ENCODE data around the gene VAPA. TPM values are rescaled to one million over a fixed set of nuclear protein-coding genes. Genes with fewer than 3 reads are reported as not detected.

The VAPA gene
- polyA plus RNA-seq, 1 of the 3 experiments (the other 2 are of a cell fraction): 109 TPM

DNA sequence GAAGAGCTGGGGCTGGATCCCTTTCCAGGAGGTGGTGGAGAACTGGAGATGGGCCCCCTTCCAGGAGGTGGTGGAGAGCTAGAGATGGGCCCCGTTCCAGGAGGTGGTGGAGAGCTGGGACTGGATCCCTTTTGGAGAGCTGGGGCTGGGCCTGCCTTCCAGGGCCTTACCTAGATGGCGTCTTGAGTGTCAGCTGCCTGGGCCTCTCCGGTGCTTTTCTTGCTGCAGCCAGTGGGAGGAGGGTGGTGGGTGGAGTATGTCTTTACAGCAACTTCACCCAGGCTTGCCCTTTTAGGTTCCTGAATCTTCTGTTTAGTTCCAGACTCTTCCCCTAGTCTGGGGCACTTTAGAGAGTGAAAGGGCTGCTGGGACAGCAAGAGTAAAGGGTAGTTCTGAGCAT lies 47.2 kb upstream of the VAPA start:
- Histone ChIP-seq H3K9me2 (no peaks in the 10 kb centered on the region), H2AFZ (ENCODE audit: low read depth) (no peak overlapping the region), H3F3A (replicated peaks; ENCODE audit: insufficient read depth) (peaks cover 20% of the 10 kb centered on the region), H3K79me2 (ENCODE audit: insufficient read depth) (no peaks in the 10 kb centered on the region), H3K9ac (no peak overlapping the region), H3K36me3 (replicated peaks in 1 of 2; ENCODE audit: control insufficient read depth in 1 of 2, insufficient read depth in 2 of 2, low read length in 1 of 2) (no peaks in the 10 kb centered on the region), H3K4me2 (no peak overlapping the region), H3K27me3 (ENCODE audit: insufficient read depth) (no peaks in the 10 kb centered on the region), H3K27ac (ENCODE audit: low read depth in 2 of 2, low read length in 1 of 2) (no peak overlapping the region), H3K4me1 (ENCODE audit: control insufficient read depth in 1 of 2, insufficient read depth in 2 of 2, low read depth in 1 of 2, low read length in 1 of 2) (peaks cover 20 to 31% of the 10 kb centered on the region in 2 experiments), H3K4me3 (ENCODE audit: low read depth in 2 of 2, low read length in 1 of 2) (no peak overlapping the region), H3K9me3 (peaks cover 4% of the 10 kb centered on the region; the same call in 1 of the 2 replicates), H4K20me1 (ENCODE audit: insufficient read depth) (no peaks in the 10 kb centered on the region)
- ChIA-PET POLR2A (no interaction called here), CTCF (interaction anchor here (0.7 kb wide), 1 partner anchor 33 kb away, joined by 3 read pairs; no protein-coding TSS in a partner anchor)
- no peak for DNase-seq
- TF ChIP-seq, protein P1, sequence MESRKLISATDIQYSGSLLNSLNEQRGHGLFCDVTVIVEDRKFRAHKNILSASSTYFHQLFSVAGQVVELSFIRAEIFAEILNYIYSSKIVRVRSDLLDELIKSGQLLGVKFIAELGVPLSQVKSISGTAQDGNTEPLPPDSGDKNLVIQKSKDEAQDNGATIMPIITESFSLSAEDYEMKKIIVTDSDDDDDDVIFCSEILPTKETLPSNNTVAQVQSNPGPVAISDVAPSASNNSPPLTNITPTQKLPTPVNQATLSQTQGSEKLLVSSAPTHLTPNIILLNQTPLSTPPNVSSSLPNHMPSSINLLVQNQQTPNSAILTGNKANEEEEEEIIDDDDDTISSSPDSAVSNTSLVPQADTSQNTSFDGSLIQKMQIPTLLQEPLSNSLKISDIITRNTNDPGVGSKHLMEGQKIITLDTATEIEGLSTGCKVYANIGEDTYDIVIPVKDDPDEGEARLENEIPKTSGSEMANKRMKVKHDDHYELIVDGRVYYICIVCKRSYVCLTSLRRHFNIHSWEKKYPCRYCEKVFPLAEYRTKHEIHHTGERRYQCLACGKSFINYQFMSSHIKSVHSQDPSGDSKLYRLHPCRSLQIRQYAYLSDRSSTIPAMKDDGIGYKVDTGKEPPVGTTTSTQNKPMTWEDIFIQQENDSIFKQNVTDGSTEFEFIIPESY (IDR thresholded peaks at IDR 0.05; ENCODE audit: borderline replicate concordance, low read depth): no peak
- TF ChIP-seq RCOR1 (IDR thresholded peaks at IDR 0.05; ENCODE audit: low read length) (no peak), SMC3 (IDR thresholded peaks at IDR 0.05; ENCODE audit: low read depth, low read length) (no peak), MEF2A (IDR thresholded peaks at IDR 0.05; ENCODE audit: borderline replicate concordance, low read depth) (no peak), FOSL2 (IDR thresholded peaks at IDR 0.05; ENCODE audit: borderline replicate concordance, low read depth) (no peak), EP300 (IDR thresholded peaks at IDR 0.05; ENCODE audit: borderline replicate concordance in 1 of 2, low read depth in 1 of 2, low read length in 1 of 2) (no peak), FOXM1 (IDR thresholded peaks at IDR 0.05; ENCODE audit: low read depth) (no peak), NRF1 (IDR thresholded peaks at IDR 0.05; ENCODE audit: low read depth, low read length) (no peak), CHD2 (IDR thresholded peaks at IDR 0.05; ENCODE audit: low read length, partially characterized antibody) (no peak), MXI1 (IDR thresholded peaks at IDR 0.05; ENCODE audit: low read depth, low read length) (no peak), RAD21 (IDR thresholded peaks at IDR 0.05; ENCODE audit: low read length) (no peak), EZH2phosphoT487 (IDR thresholded peaks at IDR 0.05; ENCODE audit: borderline replicate concordance, low read depth) (no peak), FOXJ3 (CRISPR knock-in tag; IDR thresholded peaks at IDR 0.05) (no peak), RXRA (IDR thresholded peaks at IDR 0.05; ENCODE audit: borderline replicate concordance, low read depth) (no peak), NFIC (IDR thresholded peaks at IDR 0.05; ENCODE audit: borderline replicate concordance) (no peak), TAF1 (IDR thresholded peaks at IDR 0.05; ENCODE audit: borderline replicate concordance, low read depth, low read length) (no peak)
- TF ChIP-seq, protein P2, sequence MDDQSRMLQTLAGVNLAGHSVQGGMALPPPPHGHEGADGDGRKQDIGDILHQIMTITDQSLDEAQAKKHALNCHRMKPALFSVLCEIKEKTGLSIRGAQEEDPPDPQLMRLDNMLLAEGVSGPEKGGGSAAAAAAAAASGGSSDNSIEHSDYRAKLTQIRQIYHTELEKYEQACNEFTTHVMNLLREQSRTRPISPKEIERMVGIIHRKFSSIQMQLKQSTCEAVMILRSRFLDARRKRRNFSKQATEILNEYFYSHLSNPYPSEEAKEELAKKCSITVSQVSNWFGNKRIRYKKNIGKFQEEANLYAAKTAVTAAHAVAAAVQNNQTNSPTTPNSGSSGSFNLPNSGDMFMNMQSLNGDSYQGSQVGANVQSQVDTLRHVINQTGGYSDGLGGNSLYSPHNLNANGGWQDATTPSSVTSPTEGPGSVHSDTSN (IDR thresholded peaks at IDR 0.05): no peak
- TF ChIP-seq, protein P3, sequence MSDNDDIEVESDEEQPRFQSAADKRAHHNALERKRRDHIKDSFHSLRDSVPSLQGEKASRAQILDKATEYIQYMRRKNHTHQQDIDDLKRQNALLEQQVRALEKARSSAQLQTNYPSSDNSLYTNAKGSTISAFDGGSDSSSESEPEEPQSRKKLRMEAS (IDR thresholded peaks at IDR 0.05; ENCODE audit: low read depth): no peak
- TF ChIP-seq, protein P4, sequence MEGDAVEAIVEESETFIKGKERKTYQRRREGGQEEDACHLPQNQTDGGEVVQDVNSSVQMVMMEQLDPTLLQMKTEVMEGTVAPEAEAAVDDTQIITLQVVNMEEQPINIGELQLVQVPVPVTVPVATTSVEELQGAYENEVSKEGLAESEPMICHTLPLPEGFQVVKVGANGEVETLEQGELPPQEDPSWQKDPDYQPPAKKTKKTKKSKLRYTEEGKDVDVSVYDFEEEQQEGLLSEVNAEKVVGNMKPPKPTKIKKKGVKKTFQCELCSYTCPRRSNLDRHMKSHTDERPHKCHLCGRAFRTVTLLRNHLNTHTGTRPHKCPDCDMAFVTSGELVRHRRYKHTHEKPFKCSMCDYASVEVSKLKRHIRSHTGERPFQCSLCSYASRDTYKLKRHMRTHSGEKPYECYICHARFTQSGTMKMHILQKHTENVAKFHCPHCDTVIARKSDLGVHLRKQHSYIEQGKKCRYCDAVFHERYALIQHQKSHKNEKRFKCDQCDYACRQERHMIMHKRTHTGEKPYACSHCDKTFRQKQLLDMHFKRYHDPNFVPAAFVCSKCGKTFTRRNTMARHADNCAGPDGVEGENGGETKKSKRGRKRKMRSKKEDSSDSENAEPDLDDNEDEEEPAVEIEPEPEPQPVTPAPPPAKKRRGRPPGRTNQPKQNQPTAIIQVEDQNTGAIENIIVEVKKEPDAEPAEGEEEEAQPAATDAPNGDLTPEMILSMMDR (IDR thresholded peaks at IDR 0.05): no peak
- TF ChIP-seq, protein P5, sequence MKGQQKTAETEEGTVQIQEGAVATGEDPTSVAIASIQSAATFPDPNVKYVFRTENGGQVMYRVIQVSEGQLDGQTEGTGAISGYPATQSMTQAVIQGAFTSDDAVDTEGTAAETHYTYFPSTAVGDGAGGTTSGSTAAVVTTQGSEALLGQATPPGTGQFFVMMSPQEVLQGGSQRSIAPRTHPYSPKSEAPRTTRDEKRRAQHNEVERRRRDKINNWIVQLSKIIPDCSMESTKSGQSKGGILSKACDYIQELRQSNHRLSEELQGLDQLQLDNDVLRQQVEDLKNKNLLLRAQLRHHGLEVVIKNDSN (IDR thresholded peaks at IDR 0.05; ENCODE audit: borderline replicate concordance, low read depth): no peak
- WGBS (ENCODE audit: low lambda C conversion rate): 96% methylated on average over 3 of the region's 3 CpGs

Data from SK-N-SH (cell line).